ENCODE data around the gene NKX1-1. TPM values are rescaled to one million over a fixed set of nuclear protein-coding genes. Genes with fewer than 3 reads are reported as not detected.

Gene NKX1-1
- polyA plus RNA-seq, 2 of the 4 experiments (the other 2 are of a cell fraction), result not detected

DNA sequence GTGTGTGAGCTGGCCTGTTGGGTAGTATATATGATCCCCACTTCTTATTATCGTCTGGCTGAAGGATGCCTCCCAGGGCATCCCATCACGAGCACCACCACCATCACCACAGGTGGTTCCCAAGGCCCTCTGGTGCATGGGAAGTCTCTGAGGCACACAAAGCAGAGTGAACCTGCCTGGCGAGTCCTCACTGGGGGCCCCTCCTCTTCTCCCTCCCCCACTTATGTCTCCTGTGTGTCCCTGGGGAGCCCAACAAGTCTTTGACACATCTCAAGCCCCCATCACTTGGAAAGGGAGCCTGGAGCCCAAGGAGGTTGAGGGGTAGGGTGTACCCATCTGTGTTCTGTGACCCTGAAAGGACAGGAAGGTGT is 45.5 kb upstream of the NKX1-1 start:
- Histone ChIP-seq H3K27ac (no peak overlapping the region), H3K4me1 (no peaks in the 10 kb centered on the region), H3K9me3 (no peaks in the 10 kb centered on the region), H3K4me2 (no peak overlapping the region), H3K4me3 (no peak overlapping the region)
- 0% methylated on average over 3 of the region's 3 CpGs for WGBS (ENCODE audit: missing lambda C conversion rate)
- ChIA-PET CTCF (no interaction called here), POLR2A (no interaction called here)
- TF ChIP-seq, protein P1, sequence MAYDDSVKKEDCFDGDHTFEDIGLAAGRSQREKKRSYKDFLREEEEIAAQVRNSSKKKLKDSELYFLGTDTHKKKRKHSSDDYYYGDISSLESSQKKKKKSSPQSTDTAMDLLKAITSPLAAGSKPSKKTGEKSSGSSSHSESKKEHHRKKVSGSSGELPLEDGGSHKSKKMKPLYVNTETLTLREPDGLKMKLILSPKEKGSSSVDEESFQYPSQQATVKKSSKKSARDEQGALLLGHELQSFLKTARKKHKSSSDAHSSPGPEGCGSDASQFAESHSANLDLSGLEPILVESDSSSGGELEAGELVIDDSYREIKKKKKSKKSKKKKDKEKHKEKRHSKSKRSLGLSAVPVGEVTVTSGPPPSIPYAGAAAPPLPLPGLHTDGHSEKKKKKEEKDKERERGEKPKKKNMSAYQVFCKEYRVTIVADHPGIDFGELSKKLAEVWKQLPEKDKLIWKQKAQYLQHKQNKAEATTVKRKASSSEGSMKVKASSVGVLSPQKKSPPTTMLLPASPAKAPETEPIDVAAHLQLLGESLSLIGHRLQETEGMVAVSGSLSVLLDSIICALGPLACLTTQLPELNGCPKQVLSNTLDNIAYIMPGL (CRISPR knock-in tag; IDR thresholded peaks at IDR 0.05; ENCODE audit: borderline replicate concordance), result no peak
- TF ChIP-seq HOXB13 (CRISPR knock-in tag; IDR thresholded peaks at IDR 0.05; ENCODE audit: low read depth) (no peak), NPAS2 (CRISPR knock-in tag; IDR thresholded peaks at IDR 0.05; ENCODE audit: borderline replicate concordance) (no peak), BHLHE40 (IDR thresholded peaks at IDR 0.05; ENCODE audit: low read depth, low read length) (no peak), TP53 (CRISPR knock-in tag; IDR thresholded peaks at IDR 0.05) (no peak), HEYL (CRISPR knock-in tag; IDR thresholded peaks at IDR 0.05) (no peak), CEBPB (IDR thresholded peaks at IDR 0.05) (no peak), CHD4 (IDR thresholded peaks at IDR 0.05; ENCODE audit: borderline replicate concordance) (no peak), NR3C1 (IDR thresholded peaks at IDR 0.05) (no peak), KDM1A (IDR thresholded peaks at IDR 0.05; ENCODE audit: low read depth) (no peak), EHF (CRISPR knock-in tag; IDR thresholded peaks at IDR 0.05) (no peak), HOXA7 (CRISPR knock-in tag; IDR thresholded peaks at IDR 0.05) (no peak), FOSL2 (IDR thresholded peaks at IDR 0.05) (no peak), FOSL2 (CRISPR knock-in tag; IDR thresholded peaks at IDR 0.05) (no peak)
- ATAC-seq (no peak), DNase-seq (ENCODE audit: low read depth in 1 of 2, low spot score in 1 of 2) (no peak), FAIRE-seq (no peak)

DNA sequence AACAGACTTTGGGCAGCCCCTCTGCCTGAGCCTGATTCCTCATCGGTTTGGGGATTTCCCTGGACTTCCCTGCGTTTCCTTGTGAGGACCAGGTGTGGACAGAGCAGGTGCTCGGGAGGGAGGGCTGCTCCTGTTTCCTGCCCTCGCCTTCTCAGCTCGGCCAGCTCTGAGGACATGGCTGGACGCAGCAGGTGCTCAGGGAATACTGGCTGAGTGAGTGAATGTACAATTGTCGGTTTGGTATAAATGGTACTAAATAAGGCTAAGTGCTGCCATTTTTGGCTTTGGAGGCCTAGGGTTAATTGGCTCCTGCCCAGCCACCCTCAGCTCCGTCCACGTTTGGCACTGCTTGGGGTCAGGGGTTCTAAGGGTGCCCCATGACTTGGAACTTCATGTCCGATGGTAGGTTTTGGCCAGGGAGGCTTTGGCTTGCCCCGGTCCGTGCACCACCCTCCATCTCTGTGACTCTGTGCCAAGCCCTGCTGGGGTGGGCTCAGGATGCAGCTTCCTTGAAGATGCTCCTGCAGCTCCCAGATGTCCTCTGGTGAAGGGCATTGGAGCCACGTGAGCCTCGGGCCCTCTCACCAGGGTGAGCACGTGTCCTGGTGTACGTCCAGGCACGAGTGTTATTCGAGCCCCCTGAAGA is 45.0 kb upstream of the NKX1-1 start:
- ATAC-seq, result no peak
- Histone ChIP-seq H3K27ac (no peak overlapping the region), H3K9me3 (no peaks in the 10 kb centered on the region), H3K4me2 (no peak overlapping the region), H3K4me3 (no peak overlapping the region), H3K4me1 (no peaks in the 10 kb centered on the region)
- TF ChIP-seq KDM5A (IDR thresholded peaks at IDR 0.05) (no peak), SMC3 (IDR thresholded peaks at IDR 0.05) (no peak), RARB (CRISPR knock-in tag; IDR thresholded peaks at IDR 0.05) (no peak), CEBPB (IDR thresholded peaks at IDR 0.05) (no peak), RFX5 (IDR thresholded peaks at IDR 0.05) (no peak), EHMT2 (IDR thresholded peaks at IDR 0.05; ENCODE audit: low read depth) (no peak), CBX2 (IDR thresholded peaks at IDR 0.05; ENCODE audit: borderline replicate concordance, low read depth) (no peak), FOSB (CRISPR knock-in tag; IDR thresholded peaks at IDR 0.05) (no peak), KDM1A (IDR thresholded peaks at IDR 0.05; ENCODE audit: low read depth) (no peak), FOSL2 (IDR thresholded peaks at IDR 0.05) (no peak), FOSL2 (CRISPR knock-in tag; IDR thresholded peaks at IDR 0.05) (no peak), SREBF2 (IDR thresholded peaks at IDR 0.05) (no peak), HOXB13 (CRISPR knock-in tag; IDR thresholded peaks at IDR 0.05; ENCODE audit: low read depth) (no peak)
- TF ChIP-seq, protein P2, sequence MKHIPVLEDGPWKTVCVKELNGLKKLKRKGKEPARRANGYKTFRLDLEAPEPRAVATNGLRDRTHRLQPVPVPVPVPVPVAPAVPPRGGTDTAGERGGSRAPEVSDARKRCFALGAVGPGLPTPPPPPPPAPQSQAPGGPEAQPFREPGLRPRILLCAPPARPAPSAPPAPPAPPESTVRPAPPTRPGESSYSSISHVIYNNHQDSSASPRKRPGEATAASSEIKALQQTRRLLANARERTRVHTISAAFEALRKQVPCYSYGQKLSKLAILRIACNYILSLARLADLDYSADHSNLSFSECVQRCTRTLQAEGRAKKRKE (CRISPR knock-in tag; IDR thresholded peaks at IDR 0.05; ENCODE audit: low read depth), result no peak
- TF ChIP-seq, protein P3, sequence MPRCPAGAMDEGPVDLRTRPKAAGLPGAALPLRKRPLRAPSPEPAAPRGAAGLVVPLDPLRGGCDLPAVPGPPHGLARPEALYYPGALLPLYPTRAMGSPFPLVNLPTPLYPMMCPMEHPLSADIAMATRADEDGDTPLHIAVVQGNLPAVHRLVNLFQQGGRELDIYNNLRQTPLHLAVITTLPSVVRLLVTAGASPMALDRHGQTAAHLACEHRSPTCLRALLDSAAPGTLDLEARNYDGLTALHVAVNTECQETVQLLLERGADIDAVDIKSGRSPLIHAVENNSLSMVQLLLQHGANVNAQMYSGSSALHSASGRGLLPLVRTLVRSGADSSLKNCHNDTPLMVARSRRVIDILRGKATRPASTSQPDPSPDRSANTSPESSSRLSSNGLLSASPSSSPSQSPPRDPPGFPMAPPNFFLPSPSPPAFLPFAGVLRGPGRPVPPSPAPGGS (IDR thresholded peaks at IDR 0.05), result no peak
- TF ChIP-seq, protein P4, sequence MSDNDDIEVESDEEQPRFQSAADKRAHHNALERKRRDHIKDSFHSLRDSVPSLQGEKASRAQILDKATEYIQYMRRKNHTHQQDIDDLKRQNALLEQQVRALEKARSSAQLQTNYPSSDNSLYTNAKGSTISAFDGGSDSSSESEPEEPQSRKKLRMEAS (IDR thresholded peaks at IDR 0.05), result no peak
- TF ChIP-seq, protein P5, sequence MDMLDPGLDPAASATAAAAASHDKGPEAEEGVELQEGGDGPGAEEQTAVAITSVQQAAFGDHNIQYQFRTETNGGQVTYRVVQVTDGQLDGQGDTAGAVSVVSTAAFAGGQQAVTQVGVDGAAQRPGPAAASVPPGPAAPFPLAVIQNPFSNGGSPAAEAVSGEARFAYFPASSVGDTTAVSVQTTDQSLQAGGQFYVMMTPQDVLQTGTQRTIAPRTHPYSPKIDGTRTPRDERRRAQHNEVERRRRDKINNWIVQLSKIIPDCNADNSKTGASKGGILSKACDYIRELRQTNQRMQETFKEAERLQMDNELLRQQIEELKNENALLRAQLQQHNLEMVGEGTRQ (IDR thresholded peaks at IDR 0.05), result no peak
- TF ChIP-seq, protein P6, sequence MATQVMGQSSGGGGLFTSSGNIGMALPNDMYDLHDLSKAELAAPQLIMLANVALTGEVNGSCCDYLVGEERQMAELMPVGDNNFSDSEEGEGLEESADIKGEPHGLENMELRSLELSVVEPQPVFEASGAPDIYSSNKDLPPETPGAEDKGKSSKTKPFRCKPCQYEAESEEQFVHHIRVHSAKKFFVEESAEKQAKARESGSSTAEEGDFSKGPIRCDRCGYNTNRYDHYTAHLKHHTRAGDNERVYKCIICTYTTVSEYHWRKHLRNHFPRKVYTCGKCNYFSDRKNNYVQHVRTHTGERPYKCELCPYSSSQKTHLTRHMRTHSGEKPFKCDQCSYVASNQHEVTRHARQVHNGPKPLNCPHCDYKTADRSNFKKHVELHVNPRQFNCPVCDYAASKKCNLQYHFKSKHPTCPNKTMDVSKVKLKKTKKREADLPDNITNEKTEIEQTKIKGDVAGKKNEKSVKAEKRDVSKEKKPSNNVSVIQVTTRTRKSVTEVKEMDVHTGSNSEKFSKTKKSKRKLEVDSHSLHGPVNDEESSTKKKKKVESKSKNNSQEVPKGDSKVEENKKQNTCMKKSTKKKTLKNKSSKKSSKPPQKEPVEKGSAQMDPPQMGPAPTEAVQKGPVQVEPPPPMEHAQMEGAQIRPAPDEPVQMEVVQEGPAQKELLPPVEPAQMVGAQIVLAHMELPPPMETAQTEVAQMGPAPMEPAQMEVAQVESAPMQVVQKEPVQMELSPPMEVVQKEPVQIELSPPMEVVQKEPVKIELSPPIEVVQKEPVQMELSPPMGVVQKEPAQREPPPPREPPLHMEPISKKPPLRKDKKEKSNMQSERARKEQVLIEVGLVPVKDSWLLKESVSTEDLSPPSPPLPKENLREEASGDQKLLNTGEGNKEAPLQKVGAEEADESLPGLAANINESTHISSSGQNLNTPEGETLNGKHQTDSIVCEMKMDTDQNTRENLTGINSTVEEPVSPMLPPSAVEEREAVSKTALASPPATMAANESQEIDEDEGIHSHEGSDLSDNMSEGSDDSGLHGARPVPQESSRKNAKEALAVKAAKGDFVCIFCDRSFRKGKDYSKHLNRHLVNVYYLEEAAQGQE (IDR thresholded peaks at IDR 0.05), result no peak
- no peak for DNase-seq (ENCODE audit: low read depth in 1 of 2, low spot score in 1 of 2)
- WGBS (ENCODE audit: missing lambda C conversion rate), result 28% methylated on average over 8 of the region's 18 CpGs
- ChIA-PET POLR2A (no interaction called here), CTCF (interaction anchor here (0.6 to 0.9 kb wide), 2 partner anchors 97 to 164 kb away, joined by 3 read pairs; no protein-coding TSS in a partner anchor)
- FAIRE-seq, result no peak
